ENCODE data around the gene HNRNPA0. TPM values are rescaled to one million over a fixed set of nuclear protein-coding genes. Genes with fewer than 3 reads are reported as not detected.
A peak's percentile ranks its signal among the peaks of the same experiment; 100 is the strongest.

Gene HNRNPA0
- total RNA-seq, 1 experiment from 2014 or later, result 33.3 TPM

DNA sequence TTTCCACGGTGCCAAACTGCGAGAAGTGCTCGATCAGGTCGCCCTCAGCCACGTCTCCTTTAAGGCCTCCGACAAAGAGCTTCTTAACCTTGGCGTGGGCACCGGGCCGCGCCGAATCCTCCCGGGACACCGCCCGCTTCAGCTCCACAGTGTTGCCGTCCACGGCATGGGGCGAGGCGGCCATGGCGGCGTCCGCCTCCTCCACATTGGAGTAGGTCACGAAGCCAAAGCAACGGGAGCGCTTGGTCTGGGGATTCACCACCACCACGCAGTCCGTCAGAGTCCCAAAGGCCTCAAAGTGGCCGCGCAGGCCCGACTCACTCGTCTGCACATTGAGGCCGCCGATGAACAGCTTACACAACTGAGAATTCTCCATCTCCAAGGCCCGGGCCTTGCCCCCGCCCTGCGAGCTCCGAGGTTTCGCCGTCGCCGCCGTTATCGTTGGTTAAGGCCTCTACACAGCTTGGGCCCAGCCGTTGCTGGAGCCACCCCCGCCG lies 424 bp downstream of the HNRNPA0 start:
- in situ Hi-C loops (cut with HindIII; ENCODE audit: low pct_unique_long_range_greater_than_20kb, low sequenced_read_pairs), result no loop called here
- H3K9me3 ChIP-seq (ENCODE audit: control insufficient read depth, insufficient read depth, low read depth, low read length), result no peaks in the 10 kb centered on the region
- H3K36me3 ChIP-seq (ENCODE audit: control insufficient read depth, insufficient read depth, low read length), result peaks cover 8% of the 10 kb centered on the region
- DNase-seq (ENCODE audit: low read depth, low spot score) (no peak), ATAC-seq (peak; percentile 40)
- TF ChIP-seq, protein P1, sequence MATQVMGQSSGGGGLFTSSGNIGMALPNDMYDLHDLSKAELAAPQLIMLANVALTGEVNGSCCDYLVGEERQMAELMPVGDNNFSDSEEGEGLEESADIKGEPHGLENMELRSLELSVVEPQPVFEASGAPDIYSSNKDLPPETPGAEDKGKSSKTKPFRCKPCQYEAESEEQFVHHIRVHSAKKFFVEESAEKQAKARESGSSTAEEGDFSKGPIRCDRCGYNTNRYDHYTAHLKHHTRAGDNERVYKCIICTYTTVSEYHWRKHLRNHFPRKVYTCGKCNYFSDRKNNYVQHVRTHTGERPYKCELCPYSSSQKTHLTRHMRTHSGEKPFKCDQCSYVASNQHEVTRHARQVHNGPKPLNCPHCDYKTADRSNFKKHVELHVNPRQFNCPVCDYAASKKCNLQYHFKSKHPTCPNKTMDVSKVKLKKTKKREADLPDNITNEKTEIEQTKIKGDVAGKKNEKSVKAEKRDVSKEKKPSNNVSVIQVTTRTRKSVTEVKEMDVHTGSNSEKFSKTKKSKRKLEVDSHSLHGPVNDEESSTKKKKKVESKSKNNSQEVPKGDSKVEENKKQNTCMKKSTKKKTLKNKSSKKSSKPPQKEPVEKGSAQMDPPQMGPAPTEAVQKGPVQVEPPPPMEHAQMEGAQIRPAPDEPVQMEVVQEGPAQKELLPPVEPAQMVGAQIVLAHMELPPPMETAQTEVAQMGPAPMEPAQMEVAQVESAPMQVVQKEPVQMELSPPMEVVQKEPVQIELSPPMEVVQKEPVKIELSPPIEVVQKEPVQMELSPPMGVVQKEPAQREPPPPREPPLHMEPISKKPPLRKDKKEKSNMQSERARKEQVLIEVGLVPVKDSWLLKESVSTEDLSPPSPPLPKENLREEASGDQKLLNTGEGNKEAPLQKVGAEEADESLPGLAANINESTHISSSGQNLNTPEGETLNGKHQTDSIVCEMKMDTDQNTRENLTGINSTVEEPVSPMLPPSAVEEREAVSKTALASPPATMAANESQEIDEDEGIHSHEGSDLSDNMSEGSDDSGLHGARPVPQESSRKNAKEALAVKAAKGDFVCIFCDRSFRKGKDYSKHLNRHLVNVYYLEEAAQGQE (IDR thresholded peaks at IDR 0.05; ENCODE audit: insufficient read depth in 1 of 2, low read depth in 2 of 2, low read length in 1 of 2), result no peak
- TF ChIP-seq POLR2AphosphoS5 (IDR thresholded peaks at IDR 0.05; ENCODE audit: low read depth, low read length) (no peak), TCF7L2 (IDR thresholded peaks at IDR 0.05; ENCODE audit: low read depth, low read length) (no peak), SIN3A (IDR thresholded peaks at IDR 0.05; ENCODE audit: borderline replicate concordance, insufficient read depth, low read depth, low read length) (no peak)
- TF ChIP-seq, protein P2, sequence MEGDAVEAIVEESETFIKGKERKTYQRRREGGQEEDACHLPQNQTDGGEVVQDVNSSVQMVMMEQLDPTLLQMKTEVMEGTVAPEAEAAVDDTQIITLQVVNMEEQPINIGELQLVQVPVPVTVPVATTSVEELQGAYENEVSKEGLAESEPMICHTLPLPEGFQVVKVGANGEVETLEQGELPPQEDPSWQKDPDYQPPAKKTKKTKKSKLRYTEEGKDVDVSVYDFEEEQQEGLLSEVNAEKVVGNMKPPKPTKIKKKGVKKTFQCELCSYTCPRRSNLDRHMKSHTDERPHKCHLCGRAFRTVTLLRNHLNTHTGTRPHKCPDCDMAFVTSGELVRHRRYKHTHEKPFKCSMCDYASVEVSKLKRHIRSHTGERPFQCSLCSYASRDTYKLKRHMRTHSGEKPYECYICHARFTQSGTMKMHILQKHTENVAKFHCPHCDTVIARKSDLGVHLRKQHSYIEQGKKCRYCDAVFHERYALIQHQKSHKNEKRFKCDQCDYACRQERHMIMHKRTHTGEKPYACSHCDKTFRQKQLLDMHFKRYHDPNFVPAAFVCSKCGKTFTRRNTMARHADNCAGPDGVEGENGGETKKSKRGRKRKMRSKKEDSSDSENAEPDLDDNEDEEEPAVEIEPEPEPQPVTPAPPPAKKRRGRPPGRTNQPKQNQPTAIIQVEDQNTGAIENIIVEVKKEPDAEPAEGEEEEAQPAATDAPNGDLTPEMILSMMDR (IDR thresholded peaks at IDR 0.05), result no peak
- POLR2A ChIA-PET, result interaction anchor here (0.5 to 0.8 kb wide), 6 partner anchors 48 to 1004 kb away, joined by 4 to 11 read pairs (median 8); no protein-coding TSS in a partner anchor
- H3K4me3 ChIP-seq (ENCODE audit: low read depth in 2 of 2, low read length in 2 of 2), result peak overlapping the region; percentile 93 to 98
- TSS peak; percentile 90 for BruUV-seq (replicated peaks)
- H3K27me3 ChIP-seq (ENCODE audit: control insufficient read depth, insufficient read depth, low read length), result no peaks in the 10 kb centered on the region
- H3K4me1 ChIP-seq (ENCODE audit: control insufficient read depth, insufficient read depth, low read length), result peaks cover 13% of the 10 kb centered on the region
- CTCF ChIA-PET, result interaction anchor here (0.7 kb wide), 1 partner anchor 11 kb away, joined by 10 read pairs; no protein-coding TSS in a partner anchor
- intact Hi-C loops (cut with micrococcal nuclease; ENCODE audit: unreplicated experiment), result loop anchor here (2.0 kb wide), 1 partner anchor 69 kb away; no protein-coding TSS in a partner anchor
- peak overlapping the region; percentile 98 for H3K27ac ChIP-seq (ENCODE audit: low read length)

DNA sequence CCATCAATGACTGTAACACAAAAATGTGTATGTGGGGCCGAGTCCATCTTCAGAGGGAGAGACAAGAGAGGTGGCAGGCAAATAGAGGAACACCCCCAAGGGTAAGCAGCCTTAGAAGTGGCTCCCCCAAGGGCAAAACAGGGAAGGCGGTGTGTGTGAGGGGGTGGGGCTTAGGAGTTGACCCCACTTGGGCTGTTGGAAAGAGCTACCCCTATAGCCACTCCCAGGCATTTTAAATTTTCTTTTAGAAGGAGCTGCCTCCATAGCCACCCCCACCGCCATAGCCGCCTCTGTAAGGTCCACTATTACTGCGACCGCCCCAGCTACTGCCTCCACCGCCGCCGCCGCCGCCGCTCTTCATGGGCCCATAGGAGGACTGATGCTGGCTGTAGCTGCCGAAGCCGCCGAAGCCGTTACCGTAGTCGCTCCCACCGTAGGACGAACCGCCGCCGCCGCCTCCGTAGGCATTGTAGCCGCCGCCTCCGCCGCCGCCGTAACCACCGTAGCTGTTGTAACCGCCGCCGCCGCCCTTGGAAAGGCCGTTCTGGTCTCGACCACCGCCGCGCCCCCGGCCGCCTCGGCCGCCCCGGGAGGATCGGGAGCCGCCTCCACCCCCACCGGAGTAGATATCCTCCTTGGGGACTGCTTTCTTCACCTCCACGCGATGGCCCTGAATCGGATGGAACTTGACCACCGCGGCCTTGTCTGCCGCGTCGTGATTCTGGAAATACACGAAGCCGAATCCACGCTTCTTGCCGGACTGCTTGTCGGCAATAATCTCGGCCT lies 1.1 kb downstream of the HNRNPA0 start:
- DNase-seq (ENCODE audit: low read depth, low spot score) (no peak), ATAC-seq (0 out of 2 replicates have a peak, but pooled peaks have one; percentile 2)
- POLR2A ChIA-PET, result interaction anchor here (0.5 to 0.8 kb wide), 5 partner anchors 45 to 1003 kb away, joined by 3 to 11 read pairs (median 7); no protein-coding TSS in a partner anchor
- TF ChIP-seq, protein P2 (IDR thresholded peaks at IDR 0.05), result no peak
- no peak for TF ChIP-seq TCF7L2 (IDR thresholded peaks at IDR 0.05; ENCODE audit: low read depth, low read length)
- no peak for TF ChIP-seq SIN3A (IDR thresholded peaks at IDR 0.05; ENCODE audit: borderline replicate concordance, insufficient read depth, low read depth, low read length)
- TF ChIP-seq, protein P1 (IDR thresholded peaks at IDR 0.05; ENCODE audit: insufficient read depth in 1 of 2, low read depth in 2 of 2, low read length in 1 of 2), result no peak
- TF ChIP-seq POLR2AphosphoS5 (IDR thresholded peaks at IDR 0.05; ENCODE audit: low read depth, low read length), result no peak
- Histone ChIP-seq H3K27me3 (ENCODE audit: control insufficient read depth, insufficient read depth, low read length) (no peaks in the 10 kb centered on the region), H3K4me1 (ENCODE audit: control insufficient read depth, insufficient read depth, low read length) (peaks cover 13% of the 10 kb centered on the region), H3K36me3 (ENCODE audit: control insufficient read depth, insufficient read depth, low read length) (peaks cover 8% of the 10 kb centered on the region), H3K4me3 (ENCODE audit: low read depth in 2 of 2, low read length in 2 of 2) (peak overlapping the region; percentile 93 to 98), H3K27ac (ENCODE audit: low read length) (peak overlapping the region; percentile 98), H3K9me3 (ENCODE audit: control insufficient read depth, insufficient read depth, low read depth, low read length) (no peaks in the 10 kb centered on the region)
- BruUV-seq (replicated peaks), result no TSS peak
- in situ Hi-C loops (cut with HindIII; ENCODE audit: low pct_unique_long_range_greater_than_20kb, low sequenced_read_pairs) (no loop called here), intact Hi-C loops (cut with micrococcal nuclease; ENCODE audit: unreplicated experiment) (loop anchor here (2.0 kb wide), 1 partner anchor 70 kb away; no protein-coding TSS in a partner anchor)
- CTCF ChIA-PET, result interaction anchor here (0.6 to 0.7 kb wide), 2 partner anchors 11 to 25 kb away, joined by 4 to 10 read pairs; no protein-coding TSS in a partner anchor

Data from Panc1 (cell line).